CD4-positive, alpha-beta T cell (primary cell): ENCODE measurements around the gene CABCOCO1. TPM values are rescaled to one million over a fixed set of nuclear protein-coding genes. Genes with fewer than 3 reads are reported as not detected.

Experiments used
- ATAC-seq: fragments of 200-7000 bp; cut with Tn5 transposase; one replicate; pipeline ENCODE4 v1.10.0; 2022; ENCODE audit warnings: mild to moderate bottlenecking; ENCODE audit not compliant: poor library complexity
- CTCF ChIA-PET: fragments of 350-600 bp; sonication (Branson Sonifier 250); formaldehyde crosslinking; loops from one replicate; lab custom pipeline; 2021; ENCODE audit warnings: antibody characterized with exemption, inconsistent platforms; lab: Charles Lee
- POLR2A ChIA-PET: fragments of 350-600 bp; sonication (Branson Sonifier 250); formaldehyde crosslinking; loops from one replicate; lab custom pipeline; 2021; ENCODE audit warnings: antibody characterized with exemption, inconsistent platforms; lab: Charles Lee
- DNase-seq, 14 experiments: peaks; one replicate each; pipeline ENCODE4 v3.0.0-alpha.2; 2013 to 2020; ENCODE audit warnings: mixed read lengths in 2 of 14
- H3K27ac ChIP-seq, 2 donors: one replicate each; pipeline versions ENCODE4 v1.5.1 to v1.7.0; 2013; ENCODE audit warnings: low read length in 2 of 2, low read depth in 1 of 2, mild to moderate bottlenecking in 1 of 2
- H3K27me3 ChIP-seq, 2 experiments: 1 replicate in 1 of 2; 2 replicates in 1 of 2; pipeline versions ENCODE4 v1.6.1 to v1.7.0; 2013; ENCODE audit warnings: low read length in 2 of 2, control low read depth in 1 of 2, mild to moderate bottlenecking in 1 of 2, moderate library complexity in 1 of 2; ENCODE audit not compliant: insufficient read depth in 2 of 2, control insufficient read depth in 1 of 2
- H3K36me3 ChIP-seq: one replicate; pipeline ENCODE4 v1.6.1; 2013; ENCODE audit warnings: low read length, control low read depth; ENCODE audit not compliant: insufficient read depth
- H3K4me1 ChIP-seq: one replicate; pipeline ENCODE4 v1.6.1; 2013; ENCODE audit warnings: low read length, control low read depth; ENCODE audit not compliant: insufficient read depth
- H3K4me3 ChIP-seq: one replicate; pipeline ENCODE4 v1.5.1; 2013; ENCODE audit warnings: mild to moderate bottlenecking, low read length, moderate library complexity
- H3K9me3 ChIP-seq, 2 experiments: 1 replicate in 1 of 2; 2 replicates in 1 of 2; pipeline versions ENCODE4 v1.6.1 to v1.7.0; 2013; ENCODE audit warnings: low read length in 2 of 2, mild to moderate bottlenecking in 2 of 2, control low read depth in 1 of 2, moderate library complexity in 1 of 2; ENCODE audit not compliant: control insufficient read depth in 1 of 2, insufficient read depth in 1 of 2
- H3K27ac Mint-ChIP-seq: one replicate; pipeline ENCODE4 v1.8.0; 2020; ENCODE audit warnings: mixed read lengths
- H3K27me3 Mint-ChIP-seq: one replicate; pipeline ENCODE4 v1.8.0; 2021; ENCODE audit warnings: mixed read lengths
- H3K36me3 Mint-ChIP-seq: one replicate; pipeline ENCODE4 v1.8.0; 2021; ENCODE audit warnings: low read depth, mixed read lengths
- H3K4me1 Mint-ChIP-seq: one replicate; pipeline ENCODE4 v1.8.0; 2021; ENCODE audit warnings: low read depth, mixed read lengths
- H3K4me3 Mint-ChIP-seq: one replicate; pipeline ENCODE4 v1.8.0; 2020; ENCODE audit warnings: mild to moderate bottlenecking, mixed read lengths
- H3K9me3 Mint-ChIP-seq: one replicate; pipeline ENCODE4 v1.8.0; 2020; ENCODE audit warnings: mixed read lengths
- intact Hi-C, 2 experiments: fragments of 100-400 bp; cut with DNase I in 1 of 2; cut with micrococcal nuclease in 1 of 2; formaldehyde crosslinking; loops; one replicate each; pipeline versions ENCODE4 v1.15.1 to v1.9.0; 2023 to 2025; cut with DNase I, micrococcal nuclease
- total RNA-seq, 174 experiments: library from RNA in 2 of 174; stranded (reverse) in 2 of 174; gene quantifications; one replicate each; pipeline ENCODE4 v1.2.3 and lab custom pipeline; 2021 to 2026
- TF ChIP-seq, protein P1 (sequence below): fragments of 200-600 bp; IDR thresholded peaks from one replicate; pipeline ENCODE4 v1.8.0; 2022; ENCODE audit warnings: antibody characterized with exemption, mild to moderate bottlenecking

CABCOCO1 gene
- total RNA-seq, 2 experiments from 2014 or later, result not detected

DNA sequence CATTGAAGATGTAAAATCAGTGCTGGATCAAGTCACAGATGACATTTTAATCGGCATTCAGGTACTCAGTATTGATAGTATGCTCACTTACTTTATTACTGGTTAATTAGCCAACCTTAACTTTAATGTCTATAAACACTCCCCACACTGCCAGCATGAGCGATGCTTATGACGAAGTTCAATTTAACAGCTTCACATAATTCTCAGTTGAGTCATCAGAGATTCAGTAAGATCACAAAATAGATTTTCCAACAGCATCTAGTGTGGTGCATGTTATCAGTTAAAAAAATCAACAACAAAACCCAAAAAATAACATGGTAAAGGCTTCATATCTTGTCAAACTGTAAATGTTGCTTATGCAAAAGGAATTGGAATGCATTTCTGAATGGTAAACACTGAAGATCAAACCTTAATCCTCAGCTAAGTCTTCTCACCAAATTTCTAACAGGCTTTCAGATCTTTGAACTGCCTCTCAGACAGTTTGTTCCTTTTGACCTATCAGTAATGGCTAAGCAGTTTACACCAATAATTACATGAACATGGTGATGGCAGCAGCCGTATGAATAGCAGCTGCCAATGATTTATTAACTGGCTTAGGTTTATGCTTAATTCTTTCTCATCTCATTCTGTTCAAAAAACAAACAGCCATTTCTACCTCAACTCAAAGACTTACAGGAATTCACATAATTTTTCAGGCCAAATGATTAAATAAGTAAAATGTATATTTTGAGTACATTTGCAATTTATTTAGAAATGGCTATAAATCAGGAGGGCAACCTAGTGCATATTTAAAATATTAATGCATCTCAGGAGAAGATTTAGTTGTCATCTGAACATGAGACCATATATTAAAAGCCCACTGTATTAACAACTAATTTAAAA lies 98.5 kb downstream of the CABCOCO1 start:
- Histone ChIP-seq H3K4me1 (peaks cover 6% of the 10 kb centered on the region), H3K4me3 (no peak overlapping the region), H3K27me3 (no peaks in the 10 kb centered on the region), H3K27ac (no peak overlapping the region), H3K36me3 (no peaks in the 10 kb centered on the region), H3K9me3 (no peaks in the 10 kb centered on the region)
- TF ChIP-seq, protein P1, sequence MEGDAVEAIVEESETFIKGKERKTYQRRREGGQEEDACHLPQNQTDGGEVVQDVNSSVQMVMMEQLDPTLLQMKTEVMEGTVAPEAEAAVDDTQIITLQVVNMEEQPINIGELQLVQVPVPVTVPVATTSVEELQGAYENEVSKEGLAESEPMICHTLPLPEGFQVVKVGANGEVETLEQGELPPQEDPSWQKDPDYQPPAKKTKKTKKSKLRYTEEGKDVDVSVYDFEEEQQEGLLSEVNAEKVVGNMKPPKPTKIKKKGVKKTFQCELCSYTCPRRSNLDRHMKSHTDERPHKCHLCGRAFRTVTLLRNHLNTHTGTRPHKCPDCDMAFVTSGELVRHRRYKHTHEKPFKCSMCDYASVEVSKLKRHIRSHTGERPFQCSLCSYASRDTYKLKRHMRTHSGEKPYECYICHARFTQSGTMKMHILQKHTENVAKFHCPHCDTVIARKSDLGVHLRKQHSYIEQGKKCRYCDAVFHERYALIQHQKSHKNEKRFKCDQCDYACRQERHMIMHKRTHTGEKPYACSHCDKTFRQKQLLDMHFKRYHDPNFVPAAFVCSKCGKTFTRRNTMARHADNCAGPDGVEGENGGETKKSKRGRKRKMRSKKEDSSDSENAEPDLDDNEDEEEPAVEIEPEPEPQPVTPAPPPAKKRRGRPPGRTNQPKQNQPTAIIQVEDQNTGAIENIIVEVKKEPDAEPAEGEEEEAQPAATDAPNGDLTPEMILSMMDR, result no peak
- Mint-ChIP-seq H3K9me3 (no peaks in the 10 kb centered on the region), H3K27me3 (no peaks in the 10 kb centered on the region), H3K36me3 (no peaks in the 10 kb centered on the region), H3K27ac (no peak overlapping the region), H3K4me1 (peaks cover 32% of the 10 kb centered on the region), H3K4me3 (no peak overlapping the region)
- POLR2A ChIA-PET, result interaction anchor here (1.4 to 2.1 kb wide), 2 partner anchors 10 to 142 kb away, joined by 5 to 6 read pairs; no protein-coding TSS in a partner anchor
- no peak for DNase-seq
- intact Hi-C loops, result no loop called here
- ATAC-seq, result no peak
- CTCF ChIA-PET, result interaction anchor here (0.7 kb wide), 1 partner anchor 15 kb away, joined by 3 read pairs; no protein-coding TSS in a partner anchor

DNA sequence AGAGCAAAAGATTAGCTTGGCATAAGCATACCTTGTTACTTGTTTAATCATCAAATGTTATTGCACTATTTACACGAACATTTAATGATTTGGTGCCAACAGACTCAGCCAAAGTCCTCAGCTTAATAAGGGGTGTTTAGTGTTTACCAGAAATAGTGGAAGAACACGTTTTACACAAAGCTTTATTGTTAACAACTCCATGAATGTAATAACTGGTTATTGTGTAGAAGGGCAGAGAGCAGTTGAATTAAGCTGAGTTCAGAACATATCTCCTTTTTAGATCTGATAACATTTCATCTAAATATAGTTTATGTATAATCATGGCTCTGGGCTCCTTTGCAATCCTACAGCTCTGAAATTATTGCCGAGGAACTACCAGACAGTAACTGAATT lies 99.1 kb downstream of the CABCOCO1 start:
- no peak overlapping the region for H3K27ac Mint-ChIP-seq
- POLR2A ChIA-PET, result interaction anchor here (1.4 to 2.1 kb wide), 2 partner anchors 11 to 141 kb away, joined by 5 to 6 read pairs; no protein-coding TSS in a partner anchor
- DNase-seq, result no peak

DNA sequence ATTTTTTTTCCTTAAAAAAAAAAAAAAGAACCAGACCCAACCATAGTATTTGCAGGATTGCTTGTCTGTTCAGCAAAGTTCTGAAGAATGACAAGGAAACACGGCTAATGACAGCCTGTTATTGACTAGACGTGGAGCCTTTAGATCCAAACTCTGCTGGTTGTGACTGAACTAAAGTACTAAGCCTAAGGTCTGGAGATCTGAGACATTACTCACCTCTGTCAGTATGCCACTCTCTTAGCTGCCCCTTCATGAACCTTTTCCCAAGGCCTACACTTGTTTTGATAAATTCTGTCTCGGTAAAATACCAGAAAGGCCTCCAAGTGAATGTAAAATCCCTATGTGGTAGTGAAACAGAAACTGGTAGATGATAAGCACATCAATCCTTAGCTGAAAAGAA lies 101.0 kb downstream of the CABCOCO1 start:
- H3K36me3 Mint-ChIP-seq, result no peaks in the 10 kb centered on the region

More for the DNA sequence above, 99.1 kb downstream of the CABCOCO1 start:
- H3K36me3 Mint-ChIP-seq, result no peaks in the 10 kb centered on the region
- Histone ChIP-seq H3K27me3 (no peaks in the 10 kb centered on the region), H3K4me1 (peaks cover 6% of the 10 kb centered on the region), H3K4me3 (no peak overlapping the region), H3K36me3 (no peaks in the 10 kb centered on the region), H3K9me3 (no peaks in the 10 kb centered on the region), H3K27ac (no peak overlapping the region)
- ATAC-seq, result no peak
- no peaks in the 10 kb centered on the region for H3K9me3 Mint-ChIP-seq
- H3K4me1 Mint-ChIP-seq, result peaks cover 36% of the 10 kb centered on the region
- TF ChIP-seq, protein P1, result no peak
- H3K4me3 Mint-ChIP-seq, result no peak overlapping the region
- CTCF ChIA-PET, result interaction anchor here (0.7 kb wide), 1 partner anchor 15 kb away, joined by 3 read pairs; no protein-coding TSS in a partner anchor
- intact Hi-C loops, result no loop called here
- no peaks in the 10 kb centered on the region for H3K27me3 Mint-ChIP-seq

More for the DNA sequence above, 101.0 kb downstream of the CABCOCO1 start:
- no peak overlapping the region for H3K4me3 ChIP-seq
- no peaks in the 10 kb centered on the region for H3K36me3 ChIP-seq
- H3K27me3 Mint-ChIP-seq, result no peaks in the 10 kb centered on the region
- TF ChIP-seq, protein P1, result no peak
- DNase-seq (no peak), ATAC-seq (no peak)
- intact Hi-C loops, result no loop called here
- H3K27me3 ChIP-seq, result no peaks in the 10 kb centered on the region
- H3K9me3 ChIP-seq, result no peaks in the 10 kb centered on the region
- H3K4me3 Mint-ChIP-seq, result no peak overlapping the region
- H3K27ac ChIP-seq, result no peak overlapping the region
- no peaks in the 10 kb centered on the region for H3K9me3 Mint-ChIP-seq
- POLR2A ChIA-PET, result interaction anchor here (0.7 kb wide), 1 partner anchor 137 kb away, joined by 3 read pairs; no protein-coding TSS in a partner anchor
- H3K27ac Mint-ChIP-seq, result peak overlapping the region; percentile 53
- peaks cover 40% of the 10 kb centered on the region for H3K4me1 Mint-ChIP-seq
- CTCF ChIA-PET, result no interaction called here
- peaks cover 6% of the 10 kb centered on the region for H3K4me1 ChIP-seq
